Neural progenitor cell (in vitro differentiated cells): ENCODE results near the gene NTRK1.

Experiments used
- CTCF ChIP-seq: fragments of 200-600 bp; sonication (generic); IDR thresholded peaks from 2 replicates; pipeline ENCODE4 v1.5.1; 2017; ENCODE audit warnings: antibody characterized with exemption, mild to moderate bottlenecking
- EZH2 ChIP-seq: fragments of 200-600 bp; sonication (generic); IDR thresholded peaks from 2 replicates; pipeline ENCODE4 v1.6.1; 2017; ENCODE audit warnings: antibody characterized with exemption, mild to moderate bottlenecking, moderate library complexity
- EZH2phosphoT487 ChIP-seq: fragments of 200-600 bp; sonication (generic); IDR thresholded peaks from 2 replicates; pipeline ENCODE4 v1.6.1; 2017; ENCODE audit warnings: antibody characterized with exemption

GRCh38 chr1:156860113-156860627 is 495 bp upstream of the NTRK1 start:
- TF ChIP-seq CTCF (peak; percentile 81), EZH2 (no peak), EZH2phosphoT487 (no peak)
